HG02571 (cell line): ENCODE measurements around the gene PARD3B.

Experiments used
- ATAC-seq: cut with Tn5 transposase; IDR thresholded peaks from one replicate; pipeline ENCODE4 v1.9.1; 2021; ENCODE audit warnings: mild to moderate bottlenecking, moderate library complexity; ENCODE audit not compliant: unreplicated experiment

Gene PARD3B

GRCh38 chr2:205078762-205079161, 533.5 kb downstream of the PARD3B start:
- no peak for ATAC-seq

- no peak for ATAC-seq
These were observed 533.9 kb downstream of the PARD3B start for GRCh38 chr2:205079173-205079572.

DNA sequence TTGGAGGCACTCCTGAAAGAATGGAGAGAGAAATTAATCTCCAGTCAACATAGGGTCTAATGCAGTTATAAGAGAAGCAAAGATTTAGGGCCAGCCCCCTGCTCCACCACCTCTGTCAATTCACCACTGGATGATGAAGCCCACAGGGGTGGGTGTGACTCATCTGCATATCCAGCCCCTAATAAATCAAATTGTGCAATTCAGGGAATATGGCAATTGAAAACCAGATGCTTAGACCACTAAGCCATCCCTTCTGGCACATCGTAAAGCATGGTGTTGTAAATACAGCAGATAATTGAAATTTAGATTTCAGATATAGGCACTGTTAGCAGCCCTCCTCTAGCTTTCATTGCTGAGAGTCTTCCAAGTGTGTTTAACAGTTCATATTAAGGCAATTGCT, 541.4 kb downstream of the PARD3B start:
- ATAC-seq, result no peak

GRCh38 chr2:205087862-205088261, 542.6 kb downstream of the PARD3B start:
- no peak for ATAC-seq

DNA sequence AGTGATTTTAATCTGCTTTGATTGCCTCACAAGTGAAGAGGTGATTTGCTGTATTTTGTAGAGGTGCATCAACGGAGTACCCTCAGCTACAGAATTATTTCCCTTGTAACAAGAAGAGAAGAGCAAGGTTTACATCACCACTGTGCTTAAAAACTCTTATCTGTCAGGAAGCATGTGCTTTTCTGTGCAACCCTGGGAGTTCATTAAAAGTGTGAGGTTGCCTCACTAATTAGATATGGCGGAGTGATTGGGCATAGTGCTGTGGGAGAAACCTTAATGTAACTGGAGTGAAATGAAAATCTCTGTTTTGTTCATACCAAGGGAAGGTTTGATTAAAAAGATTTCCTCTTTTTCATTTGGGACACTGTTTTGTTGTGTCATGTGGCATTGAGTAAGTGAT, 544.7 kb downstream of the PARD3B start:
- ATAC-seq, result no peak

DNA sequence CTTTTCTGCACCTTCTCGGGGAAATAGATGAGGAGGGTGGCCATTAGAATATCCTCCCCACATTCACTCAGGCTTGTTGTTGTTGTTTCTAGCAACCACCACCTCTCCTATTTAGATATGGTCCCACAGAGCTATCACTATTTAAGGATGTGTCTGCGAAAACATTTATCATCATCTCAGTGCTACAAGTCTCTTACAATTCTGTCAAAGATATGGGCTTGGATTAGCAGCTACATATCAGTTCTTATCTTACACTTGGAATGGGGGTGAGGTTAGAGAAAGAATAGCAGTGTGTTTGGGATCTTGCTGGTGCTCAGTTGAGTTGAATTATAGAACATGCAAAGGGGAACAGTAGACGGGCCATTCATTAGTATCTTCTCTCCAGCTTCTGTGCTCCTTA, 546.1 kb downstream of the PARD3B start:
- ATAC-seq, result no peak

- no peak for ATAC-seq
These were observed 548.8 kb downstream of the PARD3B start for GRCh38 chr2:205094031-205094430.

DNA sequence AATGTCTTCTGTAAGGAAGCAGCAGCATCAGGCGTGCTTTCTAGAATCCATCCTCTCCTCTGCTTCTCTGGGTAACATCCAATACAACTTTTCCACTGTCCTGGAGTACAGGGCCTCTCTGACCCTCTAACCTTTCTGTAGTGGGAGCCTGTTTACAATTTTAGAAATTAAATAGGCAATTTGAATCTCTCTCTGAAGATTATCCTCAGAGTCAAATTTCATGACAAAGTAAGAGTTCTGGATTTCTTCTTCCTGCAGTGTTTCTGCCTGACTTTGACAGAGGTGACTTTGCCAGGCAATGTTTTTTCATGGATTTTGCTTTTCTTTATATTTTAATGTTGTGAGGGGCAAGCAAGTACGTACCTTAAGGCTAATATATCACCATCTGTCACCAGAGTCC, 558.4 kb downstream of the PARD3B start:
- ATAC-seq, result no peak

GRCh38 chr2:205107810-205108209, 562.5 kb downstream of the PARD3B start:
- no peak for ATAC-seq

GRCh38 chr2:205115511-205115910, 570.2 kb downstream of the PARD3B start:
- no peak for ATAC-seq

DNA sequence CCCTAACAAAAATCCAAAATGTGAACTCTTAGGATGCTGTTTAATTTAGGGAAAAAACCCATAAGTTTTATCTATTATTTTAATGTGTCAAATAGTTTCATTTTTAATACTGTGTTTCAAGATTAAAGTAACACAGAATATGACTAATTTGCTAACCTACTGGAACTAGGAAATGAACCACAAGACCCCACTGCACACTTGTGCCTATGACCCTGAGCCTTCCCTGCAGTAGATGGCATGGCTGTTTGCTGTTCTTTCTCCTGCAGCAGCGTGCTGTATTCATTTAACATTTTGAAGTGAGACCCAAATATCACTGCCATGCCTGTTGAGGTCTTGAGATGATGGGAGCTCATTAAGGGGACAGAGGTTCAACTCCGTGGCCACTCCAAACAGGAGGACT, 571.9 kb downstream of the PARD3B start:
- no peak for ATAC-seq

GRCh38 chr2:205119136-205119535, 573.9 kb downstream of the PARD3B start:
- ATAC-seq, result no peak

DNA sequence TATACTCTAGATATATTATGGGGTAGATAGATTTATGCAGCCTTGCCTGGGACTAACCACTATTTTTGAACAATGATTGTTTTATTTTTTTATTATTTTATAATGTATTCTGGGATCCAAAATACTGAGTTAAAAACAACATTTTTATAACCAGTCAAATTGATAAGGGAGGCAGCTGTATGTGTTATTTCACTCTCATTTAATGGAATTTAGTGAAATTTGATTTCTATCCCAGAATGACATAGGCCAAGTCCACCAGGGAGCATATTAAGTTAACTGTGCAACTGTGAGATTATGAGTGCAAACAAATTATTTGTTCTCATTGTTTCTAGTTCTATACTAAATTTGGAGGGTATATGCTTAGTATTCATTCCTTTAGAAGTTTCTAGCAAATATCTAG, 583.5 kb downstream of the PARD3B start:
- no peak for ATAC-seq

GRCh38 chr2:205129531-205129930, 584.3 kb downstream of the PARD3B start:
- ATAC-seq, result no peak

- no peak for ATAC-seq
These were observed 585.0 kb downstream of the PARD3B start for GRCh38 chr2:205130111-205130829.

- ATAC-seq, result no peak
These were observed 588.3 kb downstream of the PARD3B start for GRCh38 chr2:205133544-205133943.

- no peak for ATAC-seq
These were observed 593.5 kb downstream of the PARD3B start for GRCh38 chr2:205138735-205139134.

GRCh38 chr2:205139822-205140463, 594.7 kb downstream of the PARD3B start:
- no peak for ATAC-seq

GRCh38 chr2:205141381-205141780, 596.1 kb downstream of the PARD3B start:
- ATAC-seq, result no peak

GRCh38 chr2:205145888-205146287, 600.6 kb downstream of the PARD3B start:
- no peak for ATAC-seq

GRCh38 chr2:205148755-205149154, 603.5 kb downstream of the PARD3B start:
- no peak for ATAC-seq

GRCh38 chr2:205156457-205156856, 611.2 kb downstream of the PARD3B start:
- ATAC-seq, result no peak

- ATAC-seq, result no peak
These were observed 613.1 kb downstream of the PARD3B start for GRCh38 chr2:205158404-205158803.
